GM12891 (cell line): ENCODE data around the gene STK24.

Experiments used
- PAX5 ChIP-seq: IDR thresholded peaks from 2 replicates; pipeline ENCODE4 v1.6.1; 2011; ENCODE audit warnings: low read length, moderate library complexity, mild to moderate bottlenecking; ENCODE audit not compliant: insufficient read depth, severe bottlenecking
- POLR2A ChIP-seq: IDR thresholded peaks from 2 replicates; pipeline ENCODE4 v1.6.1; 2011; ENCODE audit warnings: low read depth, low read length, control low read depth
- POLR2AphosphoS5 ChIP-seq: IDR thresholded peaks from 2 replicates; pipeline ENCODE4 v1.6.1; 2011; ENCODE audit warnings: low read depth, low read length, control low read depth
- TAF1 ChIP-seq: IDR thresholded peaks from 2 replicates; pipeline ENCODE4 v1.6.1; 2011; ENCODE audit warnings: low read depth, low read length, control low read depth

DNA sequence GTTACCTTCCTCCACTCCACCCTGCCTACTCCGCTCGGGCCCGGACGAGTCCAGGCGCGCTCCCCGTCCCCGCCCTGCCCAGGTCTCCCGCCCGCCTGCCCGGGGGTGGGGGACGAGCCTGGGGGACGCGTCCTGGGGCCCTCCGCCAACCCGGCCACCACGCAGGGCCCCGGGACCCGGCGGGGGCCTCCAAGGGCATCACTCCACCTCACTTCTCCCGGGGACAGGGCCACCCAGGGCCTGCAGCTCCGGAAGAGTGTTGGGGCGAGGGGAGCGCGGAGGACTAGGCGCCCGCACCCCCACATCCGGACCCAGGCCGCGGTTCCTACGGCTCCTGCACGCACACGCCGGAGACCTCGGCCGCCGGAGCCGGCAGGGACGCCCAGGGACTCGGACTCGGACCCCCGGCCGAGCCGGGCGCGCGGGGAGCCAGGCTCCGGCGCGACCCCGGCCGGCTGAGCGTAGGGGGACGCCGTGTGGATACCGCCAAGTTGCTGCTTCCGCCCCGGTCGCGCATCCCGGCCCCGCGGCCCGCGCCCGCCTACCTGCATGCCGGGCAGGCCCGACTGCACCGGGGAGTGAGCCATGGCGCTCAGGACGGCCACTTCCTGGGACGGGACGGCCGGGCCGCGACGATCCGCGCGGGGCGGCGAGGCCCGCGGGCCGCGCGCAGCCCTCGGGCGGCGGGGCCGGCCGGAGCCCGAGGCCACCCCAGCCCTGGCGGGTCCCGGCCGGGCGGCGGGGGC is 534 bp downstream of the STK24 start:
- TF ChIP-seq POLR2A (no peak), POLR2AphosphoS5 (no peak), TAF1 (no peak), PAX5 (no peak)
